Measurements from ENCODE around the gene CXCR1. TPM values are rescaled to one million over a fixed set of nuclear protein-coding genes. Genes with fewer than 3 reads are reported as not detected.
"Not testable (repeated sequence)": the region's sequence is repeated elsewhere in the genome, so short reads cannot be mapped to it uniquely, and the experiment has no call there.

The CXCR1 gene
- total RNA-seq, 2 donors from 2014 or later: not detected

GRCh38 chr2:218180467-218181114 is 13.8 kb upstream of the CXCR1 start:
- H3K27ac Mint-ChIP-seq: no peak overlapping the region
- DNase-seq: no peak
- no peaks in the 10 kb centered on the region for H3K9me3 ChIP-seq (ENCODE audit: control insufficient read depth, low read length, poor library complexity, severe bottlenecking)
- no peak for ATAC-seq
- peaks cover 3% of the 10 kb centered on the region for H3K4me1 Mint-ChIP-seq
- H3K4me3 Mint-ChIP-seq: no peak overlapping the region
- peaks cover 2% of the 10 kb centered on the region for H3K36me3 Mint-ChIP-seq (ENCODE audit: low read depth)
- peaks cover 38% of the 10 kb centered on the region for H3K27me3 Mint-ChIP-seq

DNA sequence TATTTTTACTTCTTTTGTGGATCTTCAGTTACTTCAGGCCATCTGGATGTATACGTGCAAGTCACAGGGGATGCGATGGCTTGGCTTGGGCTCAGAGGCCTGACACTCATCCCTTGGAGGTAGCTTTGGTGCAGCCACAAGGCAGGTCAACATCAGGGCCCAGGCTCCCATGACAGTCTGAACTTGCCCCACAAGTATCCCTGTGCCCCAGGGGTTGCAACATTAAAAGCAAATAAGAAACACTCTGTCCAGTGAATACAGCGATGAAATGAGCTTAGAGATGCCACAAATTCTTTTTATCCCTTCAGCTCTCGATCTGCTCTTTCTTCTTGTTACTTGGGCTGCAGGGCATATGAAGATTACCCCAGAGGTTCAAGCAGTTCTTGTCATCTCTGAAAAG is 13.0 kb upstream of the CXCR1 start:
- Mint-ChIP-seq H3K4me1 (peaks cover 3% of the 10 kb centered on the region), H3K4me3 (no peak overlapping the region), H3K36me3 (ENCODE audit: low read depth) (peaks cover 2% of the 10 kb centered on the region), H3K27me3 (peaks cover 37% of the 10 kb centered on the region), H3K27ac (no peak overlapping the region)
- ATAC-seq: no peak
- no peak for DNase-seq
- no peaks in the 10 kb centered on the region for H3K9me3 ChIP-seq (ENCODE audit: control insufficient read depth, low read length, poor library complexity, severe bottlenecking)

DNA sequence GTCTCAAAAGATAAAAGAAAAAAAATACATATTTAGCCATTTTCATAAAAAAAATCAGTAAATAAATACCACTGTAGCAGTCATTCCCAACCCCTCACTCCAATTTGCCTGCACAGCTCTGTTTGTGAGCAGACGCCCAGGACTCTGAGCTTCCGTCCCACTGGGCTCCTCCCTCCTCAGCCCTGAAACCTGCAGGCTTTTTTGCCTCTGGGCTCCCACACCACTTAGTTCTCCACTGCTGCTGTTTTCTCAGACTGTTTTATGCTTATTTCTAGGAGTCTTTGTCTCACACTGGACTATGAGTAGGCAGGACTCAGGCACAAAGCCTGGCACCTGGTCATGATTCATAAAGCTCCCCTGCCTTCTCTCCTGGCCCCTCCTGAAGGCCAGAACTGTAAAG is 6.1 kb upstream of the CXCR1 start:
- ATAC-seq: no peak
- no peak for DNase-seq
- H3K27me3 Mint-ChIP-seq: peaks cover 24% of the 10 kb centered on the region
- no peak overlapping the region for H3K4me3 Mint-ChIP-seq
- no peak overlapping the region for H3K27ac Mint-ChIP-seq
- H3K4me1 Mint-ChIP-seq: peaks cover 11% of the 10 kb centered on the region
- no peaks in the 10 kb centered on the region for H3K9me3 ChIP-seq (ENCODE audit: control insufficient read depth, low read length, poor library complexity, severe bottlenecking)
- no peaks in the 10 kb centered on the region for H3K36me3 Mint-ChIP-seq (ENCODE audit: low read depth)

GRCh38 chr2:218171744-218172143 is 5.0 kb upstream of the CXCR1 start:
- H3K4me1 Mint-ChIP-seq: peaks cover 17% of the 10 kb centered on the region
- not testable (repeated sequence) for DNase-seq; H3K4me3 Mint-ChIP-seq; H3K36me3 Mint-ChIP-seq (ENCODE audit: low read depth); H3K27ac Mint-ChIP-seq; ATAC-seq; H3K9me3 ChIP-seq (ENCODE audit: control insufficient read depth, low read length, poor library complexity, severe bottlenecking)
- H3K27me3 Mint-ChIP-seq: peaks cover 21% of the 10 kb centered on the region

- no peak for ATAC-seq
- no peaks in the 10 kb centered on the region for H3K9me3 ChIP-seq (ENCODE audit: control insufficient read depth, low read length, poor library complexity, severe bottlenecking)
- no peak overlapping the region for H3K27ac Mint-ChIP-seq
- H3K27me3 Mint-ChIP-seq: peaks cover 30% of the 10 kb centered on the region
- H3K4me3 Mint-ChIP-seq: no peak overlapping the region
- no peaks in the 10 kb centered on the region for H3K36me3 Mint-ChIP-seq (ENCODE audit: low read depth)
- no peak for DNase-seq
- H3K4me1 Mint-ChIP-seq: peaks cover 21% of the 10 kb centered on the region
Observed at GRCh38 chr2:218169757-218170546, 3.2 kb upstream of the CXCR1 start.

GRCh38 chr2:218168635-218169462 is 2.1 kb upstream of the CXCR1 start:
- H3K27ac Mint-ChIP-seq: peak overlapping the region; percentile 32

GRCh38 chr2:218168016-218168415 is 1.3 kb upstream of the CXCR1 start:
- DNase-seq (no peak), ATAC-seq (no peak)
- peaks cover 36% of the 10 kb centered on the region for H3K27me3 Mint-ChIP-seq
- H3K9me3 ChIP-seq (ENCODE audit: control insufficient read depth, low read length, poor library complexity, severe bottlenecking): no peaks in the 10 kb centered on the region
- peak overlapping the region; percentile 66 for H3K4me3 Mint-ChIP-seq
- H3K27ac Mint-ChIP-seq: no peak overlapping the region
- no peaks in the 10 kb centered on the region for H3K36me3 Mint-ChIP-seq (ENCODE audit: low read depth)
- peaks cover 21% of the 10 kb centered on the region for H3K4me1 Mint-ChIP-seq

More at GRCh38 chr2:218168635-218169462, 2.1 kb upstream of the CXCR1 start:
- no peaks in the 10 kb centered on the region for H3K9me3 ChIP-seq (ENCODE audit: control insufficient read depth, low read length, poor library complexity, severe bottlenecking)
- ATAC-seq (peak; percentile 63), DNase-seq (peak; percentile 34 to 57 (median 38))
- Mint-ChIP-seq H3K36me3 (ENCODE audit: low read depth) (no peaks in the 10 kb centered on the region), H3K27me3 (peaks cover 34% of the 10 kb centered on the region), H3K4me3 (no peak overlapping the region), H3K4me1 (peaks cover 21% of the 10 kb centered on the region)

GRCh38 chr2:218162814-218163213 is 3.9 kb downstream of the CXCR1 start:
- peaks cover 2% of the 10 kb centered on the region for H3K36me3 Mint-ChIP-seq (ENCODE audit: low read depth)
- no peak overlapping the region for H3K4me3 Mint-ChIP-seq
- no peaks in the 10 kb centered on the region for H3K9me3 ChIP-seq (ENCODE audit: control insufficient read depth, low read length, poor library complexity, severe bottlenecking)
- H3K27ac Mint-ChIP-seq: no peak overlapping the region
- no peak for DNase-seq
- H3K27me3 Mint-ChIP-seq: peaks cover 42% of the 10 kb centered on the region
- no peak for ATAC-seq
- peaks cover 17% of the 10 kb centered on the region for H3K4me1 Mint-ChIP-seq

DNA sequence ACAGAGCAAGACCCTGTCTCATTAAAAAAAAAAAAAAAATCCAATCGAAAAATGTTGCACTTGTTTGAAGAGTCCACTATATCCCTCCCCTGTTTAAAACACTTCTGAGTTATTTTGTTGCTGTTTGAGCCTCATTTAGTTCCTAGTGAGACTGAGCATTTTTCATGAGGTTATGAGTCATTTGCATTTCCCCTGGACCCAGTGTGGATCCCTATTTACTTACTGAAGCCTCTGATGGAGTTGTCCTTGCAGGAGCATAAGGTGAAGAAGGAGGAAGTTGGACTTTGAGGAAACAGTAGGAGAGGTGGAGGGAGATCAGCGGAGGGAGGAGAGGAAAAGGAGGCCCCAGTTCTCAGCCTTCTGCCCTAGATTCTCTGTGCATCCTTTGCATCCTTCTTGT is 5.1 kb downstream of the CXCR1 start:
- H3K27ac Mint-ChIP-seq: no peak overlapping the region

GRCh38 chr2:218155953-218156479 is 10.7 kb downstream of the CXCR1 start:
- Mint-ChIP-seq H3K4me1 (peaks cover 1% of the 10 kb centered on the region), H3K36me3 (ENCODE audit: low read depth) (peaks cover 2% of the 10 kb centered on the region), H3K4me3 (no peak overlapping the region), H3K27ac (no peak overlapping the region), H3K27me3 (peaks cover 32% of the 10 kb centered on the region)
- no peak for ATAC-seq
- no peak for DNase-seq
- no peaks in the 10 kb centered on the region for H3K9me3 ChIP-seq (ENCODE audit: control insufficient read depth, low read length, poor library complexity, severe bottlenecking)

More for the DNA sequence above, 5.1 kb downstream of the CXCR1 start:
- H3K4me3 Mint-ChIP-seq: no peak overlapping the region
- peaks cover 2% of the 10 kb centered on the region for H3K36me3 Mint-ChIP-seq (ENCODE audit: low read depth)
- peaks cover 42% of the 10 kb centered on the region for H3K27me3 Mint-ChIP-seq
- peaks cover 10% of the 10 kb centered on the region for H3K4me1 Mint-ChIP-seq
- ATAC-seq (no peak), DNase-seq (no peak)
- H3K9me3 ChIP-seq (ENCODE audit: control insufficient read depth, low read length, poor library complexity, severe bottlenecking): no peaks in the 10 kb centered on the region

DNA sequence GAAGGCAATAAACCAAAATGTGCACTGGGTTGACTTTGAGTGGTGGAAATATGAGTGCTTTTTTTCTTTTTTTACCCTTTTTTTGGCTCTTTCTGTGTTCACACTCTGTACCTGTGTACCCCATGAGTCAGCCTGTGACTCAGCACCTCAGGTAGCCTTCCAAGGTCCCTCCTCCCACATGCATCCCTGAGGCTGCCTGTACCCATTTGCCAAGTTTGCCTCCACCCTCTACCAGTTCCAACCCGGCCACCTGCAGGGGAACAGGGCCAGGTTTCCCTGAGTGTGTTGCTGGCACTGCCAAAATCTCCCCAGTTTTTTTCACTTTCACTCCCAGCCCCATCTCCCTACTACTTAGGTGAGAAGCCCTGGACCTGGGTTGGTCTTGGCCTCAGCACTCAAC is 14.0 kb downstream of the CXCR1 start:
- H3K27ac Mint-ChIP-seq: no peak overlapping the region
- H3K9me3 ChIP-seq (ENCODE audit: control insufficient read depth, low read length, poor library complexity, severe bottlenecking): no peaks in the 10 kb centered on the region
- no peak for DNase-seq
- no peak overlapping the region for H3K4me3 Mint-ChIP-seq
- H3K36me3 Mint-ChIP-seq (ENCODE audit: low read depth): peaks cover 2% of the 10 kb centered on the region
- peaks cover 42% of the 10 kb centered on the region for H3K27me3 Mint-ChIP-seq
- peaks cover 4% of the 10 kb centered on the region for H3K4me1 Mint-ChIP-seq
- no peak for ATAC-seq

GRCh38 chr2:218152172-218152571 is 14.6 kb downstream of the CXCR1 start:
- ATAC-seq (no peak), DNase-seq (no peak)
- Mint-ChIP-seq H3K36me3 (ENCODE audit: low read depth) (peaks cover 2% of the 10 kb centered on the region), H3K27me3 (peaks cover 42% of the 10 kb centered on the region), H3K27ac (no peak overlapping the region), H3K4me1 (peaks cover 4% of the 10 kb centered on the region), H3K4me3 (no peak overlapping the region)
- H3K9me3 ChIP-seq (ENCODE audit: control insufficient read depth, low read length, poor library complexity, severe bottlenecking): no peaks in the 10 kb centered on the region

Data from T-helper 17 cell (primary cell).